ENCODE results near the gene ZNF136.

DNA sequence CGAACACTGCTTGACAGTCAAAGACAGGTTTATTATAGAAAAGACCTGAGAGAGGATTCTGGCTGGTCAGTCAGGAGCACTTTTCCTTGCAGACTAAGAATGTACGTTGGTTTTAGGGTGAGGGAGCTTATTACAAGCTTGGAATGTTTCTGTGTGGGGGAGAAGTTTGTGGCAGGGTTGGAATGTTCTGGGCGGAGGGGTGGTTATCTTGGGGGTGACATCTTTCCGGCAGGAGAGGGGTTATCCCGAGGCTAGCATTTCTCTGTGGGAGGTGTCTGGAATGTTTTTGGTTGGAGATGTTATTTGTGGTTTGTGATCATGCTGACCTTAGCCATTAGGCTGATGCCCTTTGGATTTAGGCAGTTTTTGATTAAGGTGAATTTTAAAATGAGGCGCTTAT lies 61.8 kb downstream of the ZNF136 start:
- TF ChIP-seq MTA3 (IDR thresholded peaks at IDR 0.05; ENCODE audit: borderline replicate concordance, low read length) (no peak), RAD21 (IDR thresholded peaks at IDR 0.05; ENCODE audit: insufficient read depth, low read depth, low read length) (no peak), HDAC2 (IDR thresholded peaks at IDR 0.05) (no peak), CBX5 (IDR thresholded peaks at IDR 0.05; ENCODE audit: low read depth) (no peak), ZNF274 (IDR thresholded peaks at IDR 0.05; ENCODE audit: insufficient read depth, insufficient read length) (no peak), NRF1 (conservative IDR thresholded peaks at IDR 0.05; ENCODE audit: low read depth, low read length) (no peak), CTCF (IDR thresholded peaks at IDR 0.05 in 2 of 3, conservative IDR thresholded peaks at IDR 0.05 in 1 of 3; ENCODE audit: control insufficient read depth in 2 of 3, extremely low read depth in 1 of 3, insufficient read depth in 1 of 3, low read depth in 3 of 3, low read length in 3 of 3) (no peak), EZH2 (IDR thresholded peaks at IDR 0.05; ENCODE audit: borderline replicate concordance, control insufficient read depth, low read depth, low read length) (no peak), NKRF (conservative IDR thresholded peaks at IDR 0.05) (no peak)
- TF ChIP-seq, protein P1, sequence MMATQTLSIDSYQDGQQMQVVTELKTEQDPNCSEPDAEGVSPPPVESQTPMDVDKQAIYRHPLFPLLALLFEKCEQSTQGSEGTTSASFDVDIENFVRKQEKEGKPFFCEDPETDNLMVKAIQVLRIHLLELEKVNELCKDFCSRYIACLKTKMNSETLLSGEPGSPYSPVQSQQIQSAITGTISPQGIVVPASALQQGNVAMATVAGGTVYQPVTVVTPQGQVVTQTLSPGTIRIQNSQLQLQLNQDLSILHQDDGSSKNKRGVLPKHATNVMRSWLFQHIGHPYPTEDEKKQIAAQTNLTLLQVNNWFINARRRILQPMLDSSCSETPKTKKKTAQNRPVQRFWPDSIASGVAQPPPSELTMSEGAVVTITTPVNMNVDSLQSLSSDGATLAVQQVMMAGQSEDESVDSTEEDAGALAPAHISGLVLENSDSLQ (IDR thresholded peaks at IDR 0.05): no peak
